ENCODE data around the gene SCOC.
A peak's percentile ranks its signal among the peaks of the same experiment; 100 is the strongest.

The SCOC gene

GRCh38 chr4:140373328-140374129 is at the start of gene SCOC:
SCOC (plus strand) TSS chr4:140373646; CDS start chr4:140379171, 5,525 bp downstream.
- peak; percentile 99 for DNase-seq

- DNase-seq: peak; percentile 57
Observed at GRCh38 chr4:140326395-140326993, 47.0 kb upstream of the SCOC start.

- peak; percentile 73 for DNase-seq
Observed at GRCh38 chr4:140330311-140330900, 43.0 kb upstream of the SCOC start.

DNA sequence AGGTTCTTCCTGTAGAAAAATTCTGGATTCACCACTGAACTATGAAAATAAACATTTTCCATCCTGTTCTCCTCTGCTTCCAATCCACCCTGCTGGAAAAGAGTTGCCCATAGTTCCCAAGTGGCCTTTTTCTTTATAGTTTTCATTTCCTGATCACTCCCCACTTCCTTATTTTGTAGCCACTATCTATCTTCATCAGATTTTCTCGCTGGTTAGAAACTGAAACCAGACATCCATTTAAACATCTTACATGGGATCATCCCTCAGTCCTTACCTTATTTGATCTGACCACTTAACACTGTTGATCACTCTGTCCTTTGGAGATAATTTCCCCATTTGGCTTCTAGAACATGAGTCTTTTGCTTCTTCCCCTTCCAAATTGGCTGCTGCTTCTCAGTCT is 42.2 kb upstream of the SCOC start:
- peak; percentile 90 for DNase-seq

GRCh38 chr4:140331876-140332275 is 41.6 kb upstream of the SCOC start:
- peak; percentile 87 for DNase-seq

GRCh38 chr4:140332734-140333133 is 40.7 kb upstream of the SCOC start:
- DNase-seq: no peak

DNA sequence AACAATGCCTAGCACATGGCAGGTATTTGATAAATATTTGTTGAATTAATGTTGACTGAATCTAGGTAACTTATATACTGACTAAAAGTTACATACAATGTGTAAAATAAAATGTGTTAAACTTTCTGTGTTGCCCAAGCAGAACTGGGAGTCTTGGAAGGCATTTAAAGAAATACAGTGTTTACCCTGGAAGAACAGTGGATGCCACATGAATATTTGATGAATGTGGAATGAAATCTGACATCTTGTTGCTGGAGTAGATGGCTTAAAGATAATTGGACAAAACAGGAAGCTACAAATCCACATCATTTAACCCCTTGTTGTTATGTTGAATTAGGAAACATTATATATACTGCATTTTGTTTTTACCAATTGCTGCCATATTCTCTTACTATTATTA is 39.9 kb upstream of the SCOC start:
- no peak for DNase-seq

GRCh38 chr4:140335076-140335475 is 38.4 kb upstream of the SCOC start:
- DNase-seq: no peak

DNA sequence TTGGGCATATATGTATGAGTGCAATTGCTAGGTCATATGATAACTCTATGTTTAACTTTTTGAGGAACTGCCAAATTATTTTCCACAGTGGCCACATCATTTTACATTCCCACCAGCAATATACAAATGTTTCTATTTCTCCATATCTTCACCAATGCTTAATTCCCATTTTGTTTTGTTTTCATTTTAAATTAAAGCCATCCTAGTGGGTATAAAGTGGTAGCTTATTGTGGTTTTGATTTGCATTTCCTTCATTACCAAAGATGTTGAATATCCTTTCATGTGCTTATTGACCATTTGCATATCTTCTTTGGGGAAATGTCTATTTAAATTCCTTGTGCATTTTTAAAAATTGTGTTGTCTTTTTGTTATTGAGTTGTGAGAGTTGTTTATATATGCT is 36.7 kb upstream of the SCOC start:
- DNase-seq: no peak

DNA sequence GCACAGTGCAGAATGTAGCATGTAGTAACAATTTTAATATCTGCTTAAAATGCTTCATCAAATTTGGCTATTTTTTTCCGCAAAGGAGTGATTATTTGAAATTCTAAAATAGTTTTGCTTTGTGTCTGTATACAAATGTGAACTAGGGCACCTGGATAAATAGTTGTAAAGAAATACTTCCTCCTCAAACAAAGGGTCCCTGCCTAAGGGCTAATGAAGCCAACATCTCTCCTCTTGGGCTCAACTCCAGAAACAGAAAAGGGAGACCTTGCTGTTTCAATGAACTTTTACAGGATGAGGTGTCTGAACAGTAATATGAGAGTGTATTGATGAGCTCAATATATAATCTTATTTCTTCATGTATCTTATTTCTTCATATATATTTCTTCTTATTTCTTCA is 30.8 kb upstream of the SCOC start:
- no peak for DNase-seq

- DNase-seq: no peak
Observed at GRCh38 chr4:140343303-140343702, 30.1 kb upstream of the SCOC start.

GRCh38 chr4:140344101-140344500 is 29.3 kb upstream of the SCOC start:
- no peak for DNase-seq

- no peak for DNase-seq
Observed at GRCh38 chr4:140344621-140345020, 28.8 kb upstream of the SCOC start.

DNA sequence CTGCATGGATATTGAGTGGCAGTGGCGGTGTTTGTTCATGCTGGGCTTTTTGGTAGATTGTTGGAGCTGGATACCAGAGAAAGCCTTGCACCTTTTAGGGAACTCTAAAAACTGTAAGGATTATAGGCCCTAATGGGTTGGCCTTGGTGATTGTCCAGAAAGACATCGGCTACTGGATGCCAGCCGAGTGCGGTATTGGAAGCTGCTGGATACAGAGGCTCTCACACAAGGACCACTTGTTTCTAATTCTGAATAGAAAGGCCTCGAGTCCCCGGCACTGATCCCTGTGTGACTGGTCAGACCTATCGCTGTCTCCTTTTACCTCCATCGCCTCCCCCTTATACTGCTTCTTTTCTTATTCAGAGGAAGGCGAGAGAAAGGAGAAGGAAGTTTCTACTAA is 27.3 kb upstream of the SCOC start:
- no peak for DNase-seq

DNA sequence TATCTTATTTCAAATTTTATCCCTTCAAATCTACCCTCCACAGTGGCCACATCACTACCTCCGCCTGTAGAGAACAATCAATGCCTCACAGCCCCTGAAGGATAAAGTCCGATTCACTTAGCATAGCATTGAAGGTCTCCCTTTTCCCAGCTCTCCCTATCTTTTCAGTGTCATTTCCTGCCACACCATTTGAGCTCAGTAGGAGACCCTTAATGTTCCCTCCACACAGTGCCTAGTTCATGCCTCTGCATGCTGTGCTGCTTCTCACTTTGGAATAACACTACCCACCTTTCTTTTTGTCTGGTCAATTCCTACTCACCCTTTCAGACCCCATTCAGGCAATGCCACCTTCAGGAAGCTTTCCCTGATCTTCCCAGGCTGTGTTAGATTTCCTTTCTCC is 23.6 kb upstream of the SCOC start:
- no peak for DNase-seq

DNA sequence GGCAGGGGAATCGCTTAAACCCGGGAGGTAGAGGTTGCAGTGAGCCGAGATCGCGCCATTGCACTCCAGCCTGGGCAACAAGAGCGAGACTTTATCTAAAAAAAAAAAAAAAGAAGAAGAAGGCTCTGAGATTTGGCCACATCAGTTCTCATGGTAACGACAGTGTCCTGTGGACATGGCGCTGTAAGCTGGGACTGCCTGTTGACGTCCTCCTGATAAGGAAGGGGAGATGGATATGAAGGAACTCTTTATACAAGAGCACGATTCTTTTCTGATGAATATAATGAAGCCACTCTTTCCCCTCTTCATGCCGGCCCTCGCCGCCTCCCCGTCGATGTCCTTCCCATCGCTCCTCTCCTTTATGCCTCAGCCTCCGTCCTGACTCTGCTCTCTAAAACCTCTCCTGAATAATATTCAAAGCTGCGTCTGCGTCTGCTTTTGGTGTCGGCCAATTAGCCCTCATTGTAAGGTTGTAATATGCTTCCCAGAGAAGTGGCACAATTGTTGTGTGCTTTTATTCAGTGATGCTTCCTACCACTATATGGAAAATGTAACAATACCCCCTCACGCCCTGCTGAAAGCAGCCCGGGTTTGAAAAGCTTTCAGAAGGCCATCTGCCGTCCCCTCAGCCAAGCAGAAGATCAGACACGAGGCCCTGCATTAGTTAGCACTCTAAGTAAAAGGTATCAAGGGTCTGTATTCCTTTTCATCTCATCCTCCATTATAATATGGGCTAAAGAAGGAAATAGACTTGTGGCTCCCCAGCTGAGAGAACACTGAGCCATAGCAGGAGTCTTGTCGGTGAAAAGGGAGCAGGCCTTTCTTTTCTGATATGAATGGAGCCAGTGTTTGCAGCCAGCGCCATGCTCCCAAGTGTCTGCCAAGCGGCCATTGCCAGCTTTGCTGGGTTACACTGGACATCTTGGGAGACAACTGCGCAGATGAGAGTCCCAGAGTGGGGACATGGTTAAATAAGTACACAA is 22.1 kb upstream of the SCOC start:
- no peak for DNase-seq

DNA sequence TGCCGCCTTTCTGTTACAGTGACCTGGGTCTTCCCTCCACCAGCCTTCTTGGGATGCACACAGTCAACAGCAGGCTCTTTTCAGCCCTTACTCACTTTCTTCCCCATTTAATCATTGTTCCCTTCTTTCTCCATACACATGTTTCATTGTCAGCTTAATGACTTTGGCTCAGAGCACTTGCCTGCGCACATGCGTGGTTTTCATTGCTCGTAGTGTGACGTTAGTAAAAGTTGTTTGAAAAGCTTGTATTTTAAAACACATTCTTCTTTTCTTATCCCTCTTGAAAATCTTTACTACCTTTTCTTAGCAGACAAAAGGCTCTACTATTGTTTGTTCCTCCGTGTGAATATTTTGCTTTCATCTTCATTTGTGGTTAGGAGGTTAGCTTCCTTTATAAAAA is 19.7 kb upstream of the SCOC start:
- DNase-seq: no peak

- no peak for DNase-seq
Observed at GRCh38 chr4:140355288-140355687, 18.2 kb upstream of the SCOC start.

DNA sequence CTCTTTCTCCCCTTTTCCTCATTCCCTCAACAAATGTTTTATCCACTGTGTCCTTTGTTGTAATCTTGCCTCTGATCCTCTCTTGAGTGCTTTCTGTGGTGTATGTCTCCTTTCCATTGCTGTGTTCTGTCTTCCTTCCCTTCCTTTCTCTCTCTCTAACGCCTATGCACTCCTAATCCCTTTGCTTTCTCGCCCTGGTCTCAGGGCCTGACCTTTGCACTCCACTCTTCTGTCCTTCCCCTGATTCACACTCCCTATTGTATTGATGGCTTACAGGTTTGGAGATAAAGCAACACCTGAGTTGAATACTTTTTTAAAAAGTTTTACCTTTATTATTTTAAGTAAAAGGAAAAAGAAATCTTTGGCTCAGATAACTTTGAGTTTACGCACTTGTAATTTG is 15.6 kb upstream of the SCOC start:
- no peak for DNase-seq

DNA sequence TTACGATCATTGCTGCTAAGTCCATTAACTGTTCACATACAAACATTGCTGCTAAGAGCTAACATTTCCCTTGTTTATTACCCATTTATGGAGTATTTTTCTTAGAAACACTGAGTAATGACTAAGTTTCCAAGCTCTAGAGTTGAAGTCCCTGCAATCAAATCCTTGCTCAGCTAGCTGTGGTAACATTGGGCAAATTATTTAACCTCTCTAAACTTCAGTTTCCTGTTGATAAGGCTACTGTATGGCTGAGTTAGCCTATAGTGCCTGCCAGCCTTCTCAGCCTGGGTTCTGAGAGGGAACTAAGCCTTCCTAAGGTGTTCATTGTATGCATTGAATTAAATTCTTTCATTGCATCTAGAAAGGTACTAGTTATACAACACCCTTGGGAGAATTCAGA is 15.2 kb upstream of the SCOC start:
- DNase-seq: peak; percentile 59

- peak; percentile 95 for DNase-seq
Observed at GRCh38 chr4:140359562-140360427, 13.7 kb upstream of the SCOC start.

- no peak for DNase-seq
Observed at GRCh38 chr4:140361099-140361498, 12.3 kb upstream of the SCOC start.

Measured in OCI-M1 (cell line).